ENCODE results near the gene NFAT5.

DNA sequence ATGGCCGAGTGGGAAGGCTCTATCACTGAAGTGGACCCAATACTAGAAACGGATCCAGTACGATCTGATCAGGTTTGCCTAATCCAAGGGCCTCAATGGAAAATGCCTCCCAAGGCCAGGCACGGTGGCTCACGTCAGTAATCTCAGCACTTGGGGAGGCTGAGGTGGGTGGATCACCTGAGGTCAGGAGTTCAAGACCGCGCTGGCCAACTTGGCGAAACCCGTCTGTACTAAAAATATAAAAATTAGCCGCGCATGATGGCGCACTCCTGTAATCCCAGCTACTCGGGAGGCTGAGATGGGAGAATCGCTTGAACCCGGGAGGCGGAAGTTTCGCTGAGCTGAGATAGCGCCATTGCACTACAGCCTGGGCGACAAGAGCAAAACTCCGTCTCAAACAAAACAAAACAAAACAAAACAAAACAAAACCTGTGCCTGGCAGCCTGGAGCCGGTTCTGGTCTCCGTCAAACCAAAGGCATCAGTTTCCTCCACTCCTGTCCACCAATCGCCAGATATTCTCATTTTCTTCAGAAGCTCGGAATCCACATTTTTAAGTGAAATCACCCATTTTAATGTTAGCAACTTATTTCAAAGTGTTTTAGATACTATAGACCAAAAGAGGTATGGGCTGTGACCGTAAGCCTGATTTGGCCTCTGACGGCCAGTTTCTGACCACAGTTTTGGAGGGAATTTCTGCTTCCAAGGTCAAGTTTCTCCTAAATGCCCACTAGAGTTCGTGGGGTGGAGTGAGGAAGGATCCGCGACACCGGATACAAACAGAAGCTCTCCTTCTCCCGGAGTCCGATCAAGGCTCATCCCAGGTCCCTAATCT lies 159.9 kb downstream of the NFAT5 start:
- no peak for TF ChIP-seq CTCF (IDR thresholded peaks at IDR 0.05)
- no peak for TF ChIP-seq POLR2A (IDR thresholded peaks at IDR 0.05)
- TF ChIP-seq POLR2AphosphoS5 (IDR thresholded peaks at IDR 0.05): no peak
- TF ChIP-seq EP300 (IDR thresholded peaks at IDR 0.05): no peak
